H9 (cell line): ENCODE data around the gene TBL2. TPM values are rescaled to one million over a fixed set of nuclear protein-coding genes. Genes with fewer than 3 reads are reported as not detected.

Experiments
- DNase-seq: peaks from one replicate; pipeline ENCODE4 v3.0.0-alpha.2; 2017
- H2AFZ ChIP-seq: one replicate; pipeline ENCODE4 v1.6.1; 2013; ENCODE audit warnings: mild to moderate bottlenecking, low read length, control low read depth, moderate library complexity
- H2AK5ac ChIP-seq: 2 replicates; pipeline ENCODE4 v1.6.1; 2013; ENCODE audit warnings: low read length, control low read depth, mixed read lengths; ENCODE audit not compliant: insufficient read length
- H2BK120ac ChIP-seq: one replicate; pipeline ENCODE4 v1.6.1; 2013; ENCODE audit warnings: low read depth, mild to moderate bottlenecking, low read length, control low read depth, inconsistent platforms; ENCODE audit not compliant: poor library complexity, severe bottlenecking
- H2BK12ac ChIP-seq: 2 replicates; pipeline ENCODE4 v1.6.1; 2013; ENCODE audit warnings: low read length, control low read depth, mixed read lengths, low read depth; ENCODE audit not compliant: insufficient read length
- H2BK15ac ChIP-seq: 2 replicates; pipeline ENCODE4 v1.6.1; 2013; ENCODE audit warnings: low read depth, low read length, control low read depth
- H2BK20ac ChIP-seq: one replicate; pipeline ENCODE4 v1.6.1; 2013; ENCODE audit warnings: low read depth, mild to moderate bottlenecking, low read length, control low read depth, inconsistent platforms; ENCODE audit not compliant: poor library complexity, severe bottlenecking
- H2BK5ac ChIP-seq: 2 replicates; pipeline ENCODE4 v1.6.1; 2013; ENCODE audit warnings: low read length, control low read depth, mixed read lengths; ENCODE audit not compliant: insufficient read length
- H3K14ac ChIP-seq: 2 replicates; pipeline ENCODE4 v1.6.1; 2013; ENCODE audit warnings: low read length, control low read depth; ENCODE audit not compliant: insufficient read depth
- H3K18ac ChIP-seq: 2 replicates; pipeline ENCODE4 v1.6.1; 2013; ENCODE audit warnings: low read depth, mild to moderate bottlenecking, mixed read lengths, low read length, control low read depth; ENCODE audit not compliant: insufficient read length
- H3K23ac ChIP-seq: 2 replicates; pipeline ENCODE4 v1.6.1; 2013; ENCODE audit warnings: low read length, control low read depth, mixed read lengths, low read depth; ENCODE audit not compliant: insufficient read length
- H3K23me2 ChIP-seq: 2 replicates; pipeline ENCODE4 v1.6.1; 2013; ENCODE audit warnings: low read depth, mild to moderate bottlenecking, mixed read lengths, low read length, control low read depth; ENCODE audit not compliant: insufficient read length, poor library complexity, severe bottlenecking
- H3K27ac ChIP-seq: 2 replicates; pipeline ENCODE4 v1.5.1; 2013; ENCODE audit warnings: low read length, control low read depth, mixed read lengths, low read depth; ENCODE audit not compliant: insufficient read length
- H3K27me3 ChIP-seq: 2 replicates; pipeline ENCODE4 v1.6.1; 2013; ENCODE audit warnings: low read length, control low read depth, inconsistent platforms; ENCODE audit not compliant: insufficient read depth
- H3K4ac ChIP-seq: 2 replicates; pipeline ENCODE4 v1.6.1; 2013; ENCODE audit warnings: low read depth, mild to moderate bottlenecking, control low read depth, inconsistent platforms, low read length, moderate library complexity
- H3K4me1 ChIP-seq: 2 replicates; pipeline ENCODE4 v1.6.1; 2013; ENCODE audit warnings: low read length, control low read depth, inconsistent platforms; ENCODE audit not compliant: insufficient read depth
- H3K4me2 ChIP-seq: 2 replicates; pipeline ENCODE4 v1.6.1; 2013; ENCODE audit warnings: low read length, control low read depth, mixed read lengths; ENCODE audit not compliant: insufficient read length, insufficient read depth
- H3K56ac ChIP-seq: 2 replicates; pipeline ENCODE4 v1.6.1; 2013; ENCODE audit warnings: low read depth, mild to moderate bottlenecking, mixed read lengths, low read length, control low read depth; ENCODE audit not compliant: insufficient read length
- H3K79me1 ChIP-seq: 2 replicates; pipeline ENCODE4 v1.6.1; 2013; ENCODE audit warnings: low read depth, mild to moderate bottlenecking, moderate library complexity, low read length, control low read depth, inconsistent platforms; ENCODE audit not compliant: insufficient read depth, poor library complexity, severe bottlenecking
- H3K79me2 ChIP-seq: 2 replicates; pipeline ENCODE4 v1.6.1; 2013; ENCODE audit warnings: low read length, control low read depth, inconsistent platforms; ENCODE audit not compliant: insufficient read depth
- H3K9ac ChIP-seq: 2 replicates; pipeline ENCODE4 v1.6.1; 2013; ENCODE audit warnings: low read length, control low read depth, mixed read lengths; ENCODE audit not compliant: insufficient read length; ENCODE audit errors: extremely low read depth
- H3K9me3 ChIP-seq: one replicate; pipeline ENCODE4 v1.6.1; 2013; ENCODE audit warnings: low read depth, low read length, inconsistent platforms; ENCODE audit not compliant: control insufficient read depth
- H3T11ph ChIP-seq: one replicate; pipeline ENCODE4 v1.6.1; 2013; ENCODE audit warnings: mild to moderate bottlenecking, low read length, control low read depth, inconsistent platforms
- H4K20me1 ChIP-seq: one replicate; pipeline ENCODE4 v1.6.1; 2013; ENCODE audit not compliant: control insufficient read depth, insufficient read length, insufficient read depth
- H4K5ac ChIP-seq: 2 replicates; pipeline ENCODE4 v1.6.1; 2013; ENCODE audit warnings: low read depth, mild to moderate bottlenecking, mixed read lengths, low read length, control low read depth; ENCODE audit not compliant: insufficient read length
- H4K8ac ChIP-seq: replicated peaks from 2 replicates; pipeline ENCODE4 v1.6.1; 2013; ENCODE audit warnings: low read length, control low read depth, mixed read lengths, low read depth; ENCODE audit not compliant: insufficient read length
- H4K91ac ChIP-seq: 2 replicates; pipeline ENCODE4 v1.6.1; 2013; ENCODE audit warnings: low read depth, mild to moderate bottlenecking, moderate library complexity, mixed read lengths, low read length, control low read depth; ENCODE audit not compliant: insufficient read length
- H3K27ac Mint-ChIP-seq, 3 experiments: 2 replicates in 2 of 3; 3 replicates in 1 of 3; pipeline ENCODE4 v1.8.0; 2020 to 2021; ENCODE audit warnings: mixed read lengths in 3 of 3, mild to moderate bottlenecking in 1 of 3, moderate library complexity in 1 of 3
- H3K27me3 Mint-ChIP-seq: 2 replicates; pipeline ENCODE4 v1.8.0; 2021; ENCODE audit warnings: low read depth, mild to moderate bottlenecking, moderate library complexity, mixed read lengths
- H3K36me3 Mint-ChIP-seq, 3 experiments: 2 replicates in 2 of 3; 3 replicates in 1 of 3; pipeline ENCODE4 v1.8.0; 2020 to 2021; ENCODE audit warnings: low read depth in 3 of 3, mixed read lengths in 3 of 3; ENCODE audit not compliant: insufficient read depth in 1 of 3
- H3K4me1 Mint-ChIP-seq, 2 experiments: 2 replicates each; pipeline ENCODE4 v1.8.0; 2020; ENCODE audit warnings: mixed read lengths in 2 of 2
- H3K4me3 Mint-ChIP-seq, 2 experiments: 2 replicates in 1 of 2; 3 replicates in 1 of 2; pipeline ENCODE4 v1.8.0; 2020 to 2021; ENCODE audit warnings: mild to moderate bottlenecking in 2 of 2, mixed read lengths in 2 of 2, moderate library complexity in 1 of 2
- H3K9me3 Mint-ChIP-seq, 2 experiments: 2 replicates in 1 of 2; 3 replicates in 1 of 2; pipeline ENCODE4 v1.8.0; 2020; ENCODE audit warnings: mild to moderate bottlenecking in 2 of 2, mixed read lengths in 2 of 2, moderate library complexity in 1 of 2
- WGBS: extraction: QIAGEN DNeasy Blood & Tissue Kit; methylation state at CpG from one replicate; pipeline ENCODE4 v1.1.7; 2013; ENCODE audit warnings: missing lambda C conversion rate, low lambda C conversion rate, mixed read lengths; ENCODE audit not compliant: insufficient read length; ENCODE audit errors: extremely low coverage; 5-methylcytosine and 5-hydroxymethylcytosine counted together
- total RNA-seq: library from RNA; stranded (reverse); gene quantifications from 2 replicates; pipeline ENCODE4 v1.2.1, GENCODE V29; 2021
- TF ChIP-seq, protein P1 (sequence below): fragments of 200-600 bp; sonication (generic); conservative IDR thresholded peaks from 3 replicates; pipeline ENCODE4 v1.8.0; 2021; ENCODE audit warnings: antibody characterized with exemption, mild to moderate bottlenecking

TBL2 gene
- total RNA-seq, 1 experiment from 2014 or later, result 26.7 TPM

GRCh38 chr7:73585196-73585595 is 6.8 kb upstream of the TBL2 start:
- TF ChIP-seq, protein P1, sequence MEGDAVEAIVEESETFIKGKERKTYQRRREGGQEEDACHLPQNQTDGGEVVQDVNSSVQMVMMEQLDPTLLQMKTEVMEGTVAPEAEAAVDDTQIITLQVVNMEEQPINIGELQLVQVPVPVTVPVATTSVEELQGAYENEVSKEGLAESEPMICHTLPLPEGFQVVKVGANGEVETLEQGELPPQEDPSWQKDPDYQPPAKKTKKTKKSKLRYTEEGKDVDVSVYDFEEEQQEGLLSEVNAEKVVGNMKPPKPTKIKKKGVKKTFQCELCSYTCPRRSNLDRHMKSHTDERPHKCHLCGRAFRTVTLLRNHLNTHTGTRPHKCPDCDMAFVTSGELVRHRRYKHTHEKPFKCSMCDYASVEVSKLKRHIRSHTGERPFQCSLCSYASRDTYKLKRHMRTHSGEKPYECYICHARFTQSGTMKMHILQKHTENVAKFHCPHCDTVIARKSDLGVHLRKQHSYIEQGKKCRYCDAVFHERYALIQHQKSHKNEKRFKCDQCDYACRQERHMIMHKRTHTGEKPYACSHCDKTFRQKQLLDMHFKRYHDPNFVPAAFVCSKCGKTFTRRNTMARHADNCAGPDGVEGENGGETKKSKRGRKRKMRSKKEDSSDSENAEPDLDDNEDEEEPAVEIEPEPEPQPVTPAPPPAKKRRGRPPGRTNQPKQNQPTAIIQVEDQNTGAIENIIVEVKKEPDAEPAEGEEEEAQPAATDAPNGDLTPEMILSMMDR, result no peak
- Histone ChIP-seq H3K14ac (no peak overlapping the region), H3T11ph (no peak overlapping the region), H2BK120ac (no peak overlapping the region), H3K27ac (no peak overlapping the region), H3K79me2 (no peaks in the 10 kb centered on the region), H2AK5ac (no peak overlapping the region), H3K56ac (no peak overlapping the region), H3K79me1 (no peaks in the 10 kb centered on the region), H2BK15ac (no peak overlapping the region), H4K91ac (no peak overlapping the region), H3K4me1 (no peaks in the 10 kb centered on the region), H3K27me3 (peaks cover 2% of the 10 kb centered on the region; the same call in 1 of the 2 replicates), H3K9ac (no peak overlapping the region), H2AFZ (no peak overlapping the region), H3K9me3 (no peaks in the 10 kb centered on the region), H3K23ac (no peak overlapping the region), H2BK12ac (no peak overlapping the region), H3K4ac (no peak overlapping the region), H2BK5ac (no peak overlapping the region), H2BK20ac (no peak overlapping the region), H3K18ac (no peak overlapping the region), H4K5ac (no peak overlapping the region), H4K8ac (no peak overlapping the region), H4K20me1 (no peaks in the 10 kb centered on the region), H3K4me2 (no peak overlapping the region), H3K23me2 (no peaks in the 10 kb centered on the region)
- no peak for DNase-seq
- H3K27me3 Mint-ChIP-seq, result peaks cover 77% of the 10 kb centered on the region
- no CpG with 5 or more reads among the region's 2 CpGs for WGBS
- no peaks in the 10 kb centered on the region for H3K36me3 Mint-ChIP-seq
- H3K4me3 Mint-ChIP-seq, result no peak overlapping the region
- H3K27ac Mint-ChIP-seq, result no peak overlapping the region; a peak in 1 of 7 replicates
- H3K4me1 Mint-ChIP-seq, result peaks cover 0 to 4% of the 10 kb centered on the region in 2 experiments; a peak in 2 of 4 replicates
- no peaks in the 10 kb centered on the region for H3K9me3 Mint-ChIP-seq
